Measurements from ENCODE around the gene TMEM119. TPM values are rescaled to one million over a fixed set of nuclear protein-coding genes. Genes with fewer than 3 reads are reported as not detected.

The TMEM119 gene
- total and polyA plus RNA-seq, 2 experiments from 2014 or later = 55.5 to 93.2 TPM

DNA sequence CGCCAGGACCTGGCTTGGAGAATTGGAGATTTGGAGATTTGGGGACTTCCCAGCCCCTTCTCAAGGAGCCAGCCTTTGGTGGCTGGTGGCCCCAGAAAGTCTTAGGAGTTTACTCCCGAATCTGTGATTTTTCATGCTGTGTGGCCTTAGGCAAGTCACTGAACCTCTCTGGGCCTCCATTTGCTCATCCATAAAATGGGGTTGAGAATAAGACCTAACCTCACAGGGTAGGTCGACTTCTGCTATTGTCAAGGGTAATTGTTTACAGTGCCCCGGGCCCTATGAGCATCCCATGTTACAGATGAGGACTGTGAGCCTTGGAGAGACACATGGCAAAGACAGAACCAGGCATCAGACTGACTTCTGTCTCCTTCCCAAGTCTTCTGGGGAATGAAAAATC is 16.2 kb upstream of the TMEM119 start:
- 87 to 92% methylated on average over 4 of the region's 4 CpGs for WGBS, 2 experiments (ENCODE audit: low coverage in 1 of 2, low lambda C conversion rate in 2 of 2, missing lambda C conversion rate in 2 of 2)
- Histone ChIP-seq H2AFZ (no peak overlapping the region), H4K20me1 (ENCODE audit: insufficient read depth) (no peaks in the 10 kb centered on the region), H3K9me2 (ENCODE audit: insufficient read depth) (no peaks in the 10 kb centered on the region), H3K4me1 (ENCODE audit: insufficient read depth) (peaks cover 38% of the 10 kb centered on the region), H3K27ac (no peak overlapping the region), H3K36me3 (ENCODE audit: low read depth) (no peaks in the 10 kb centered on the region), H3K27me3 (replicated peaks; ENCODE audit: insufficient read depth) (no peaks in the 10 kb centered on the region), H3K4me3 (no peak overlapping the region), H3K9ac (no peak overlapping the region), H3F3A (ENCODE audit: insufficient read depth) (peaks cover 33% of the 10 kb centered on the region), H3K9me3 (ENCODE audit: low read depth) (no peaks in the 10 kb centered on the region), H3K79me2 (ENCODE audit: insufficient read depth) (no peaks in the 10 kb centered on the region), H3K4me2 (ENCODE audit: unreplicated experiment) (no peak overlapping the region)
- TF ChIP-seq EZH2 (IDR thresholded peaks at IDR 0.05; ENCODE audit: insufficient read depth, poor library complexity, severe bottlenecking) = no peak
- no peak for TF ChIP-seq EZH2phosphoT487 (IDR thresholded peaks at IDR 0.05; ENCODE audit: insufficient read depth, low read depth)
- no peak for DNase-seq
- in situ Hi-C loops (cut with MboI) = no loop called here

DNA sequence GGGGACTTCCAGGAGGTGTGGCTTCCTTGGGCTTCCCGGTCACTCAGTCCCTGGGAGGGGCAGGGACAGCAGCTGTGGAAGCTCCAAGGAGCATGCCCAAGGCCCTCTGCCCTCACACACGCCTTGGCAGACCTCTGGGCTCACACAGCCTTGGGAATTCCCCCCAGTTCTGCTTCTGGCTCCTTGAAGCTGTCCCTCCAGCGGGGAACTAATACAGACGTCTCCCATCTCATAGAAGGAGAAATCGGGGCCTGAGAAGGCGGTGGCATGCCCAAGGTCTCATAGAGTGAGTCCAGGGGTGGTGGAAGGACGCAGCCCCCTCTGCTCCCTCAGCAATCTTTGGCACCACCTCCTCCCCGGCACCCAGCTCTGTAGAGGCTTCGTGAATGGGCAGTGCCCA is 15.7 kb upstream of the TMEM119 start:
- no peak for TF ChIP-seq EZH2 (IDR thresholded peaks at IDR 0.05; ENCODE audit: insufficient read depth, poor library complexity, severe bottlenecking)
- TF ChIP-seq EZH2phosphoT487 (IDR thresholded peaks at IDR 0.05; ENCODE audit: insufficient read depth, low read depth) = no peak
- DNase-seq = no peak
- H4K20me1 ChIP-seq (ENCODE audit: insufficient read depth) = no peaks in the 10 kb centered on the region
- WGBS, 2 experiments (ENCODE audit: low coverage in 1 of 2, low lambda C conversion rate in 2 of 2, missing lambda C conversion rate in 2 of 2) = 64 to 65% methylated on average over 9 of the region's 9 CpGs
- in situ Hi-C loops (cut with MboI) = no loop called here
- no peaks in the 10 kb centered on the region for H3K36me3 ChIP-seq (ENCODE audit: low read depth)
- H2AFZ ChIP-seq = no peak overlapping the region
- peaks cover 39% of the 10 kb centered on the region for H3K4me1 ChIP-seq (ENCODE audit: insufficient read depth)
- no peaks in the 10 kb centered on the region for H3K27me3 ChIP-seq (replicated peaks; ENCODE audit: insufficient read depth)
- H3K4me3 ChIP-seq = no peak overlapping the region
- H3K9me3 ChIP-seq (ENCODE audit: low read depth) = no peaks in the 10 kb centered on the region
- peaks cover 32% of the 10 kb centered on the region for H3F3A ChIP-seq (ENCODE audit: insufficient read depth)
- H3K9ac ChIP-seq = no peak overlapping the region
- H3K79me2 ChIP-seq (ENCODE audit: insufficient read depth) = no peaks in the 10 kb centered on the region
- H3K27ac ChIP-seq = no peak overlapping the region
- no peaks in the 10 kb centered on the region for H3K9me2 ChIP-seq (ENCODE audit: insufficient read depth)
- no peak overlapping the region for H3K4me2 ChIP-seq (ENCODE audit: unreplicated experiment)

GRCh38 chr12:108612788-108613282 is 15.0 kb upstream of the TMEM119 start:
- H4K20me1 ChIP-seq (ENCODE audit: insufficient read depth) = no peaks in the 10 kb centered on the region
- H3K4me1 ChIP-seq (ENCODE audit: insufficient read depth) = peaks cover 38% of the 10 kb centered on the region
- H3K4me2 ChIP-seq (ENCODE audit: unreplicated experiment) = no peak overlapping the region
- H3K27ac ChIP-seq = peak overlapping the region; percentile 78
- no peak overlapping the region for H3K4me3 ChIP-seq
- peaks cover 31% of the 10 kb centered on the region for H3F3A ChIP-seq (ENCODE audit: insufficient read depth)
- H3K36me3 ChIP-seq (ENCODE audit: low read depth) = no peaks in the 10 kb centered on the region
- WGBS, 2 experiments (ENCODE audit: low coverage in 1 of 2, low lambda C conversion rate in 2 of 2, missing lambda C conversion rate in 2 of 2) = 79 to 81% methylated on average over 8 of the region's 8 CpGs
- H3K9me2 ChIP-seq (ENCODE audit: insufficient read depth) = no peaks in the 10 kb centered on the region
- in situ Hi-C loops (cut with MboI) = no loop called here
- H2AFZ ChIP-seq = no peak overlapping the region
- H3K9me3 ChIP-seq (ENCODE audit: low read depth) = no peaks in the 10 kb centered on the region
- no peaks in the 10 kb centered on the region for H3K79me2 ChIP-seq (ENCODE audit: insufficient read depth)
- no peaks in the 10 kb centered on the region for H3K27me3 ChIP-seq (replicated peaks; ENCODE audit: insufficient read depth)
- no peak overlapping the region for H3K9ac ChIP-seq
- DNase-seq = no peak
- no peak for TF ChIP-seq EZH2phosphoT487 (IDR thresholded peaks at IDR 0.05; ENCODE audit: insufficient read depth, low read depth)
- TF ChIP-seq EZH2 (IDR thresholded peaks at IDR 0.05; ENCODE audit: insufficient read depth, poor library complexity, severe bottlenecking) = no peak

DNA sequence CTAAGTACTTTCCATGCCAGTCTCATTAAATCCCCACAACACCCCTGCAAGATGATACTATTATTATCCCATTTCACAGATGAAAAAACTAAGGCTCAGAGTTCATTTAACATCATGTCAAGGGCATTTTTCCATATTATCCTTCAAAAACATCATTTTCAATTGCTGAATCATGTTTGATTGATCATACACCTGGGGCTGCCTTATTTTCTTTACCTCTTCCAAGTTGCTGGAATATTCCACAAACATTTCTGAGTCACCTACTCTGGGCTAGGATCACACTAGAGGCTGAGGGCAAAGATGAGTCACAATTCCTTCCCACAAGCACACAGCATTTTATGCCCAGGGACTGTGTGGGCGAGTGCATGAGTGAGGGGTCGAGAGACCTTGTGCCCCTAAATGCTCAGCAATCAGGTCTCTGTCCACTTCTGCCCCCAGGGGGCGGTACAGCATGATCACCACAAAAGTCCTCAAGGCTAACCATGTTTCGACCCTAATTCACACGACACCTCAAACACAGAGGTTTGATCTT is 14.1 kb upstream of the TMEM119 start:
- peak overlapping the region; percentile 11; the same call in 1 of the 2 replicates for H2AFZ ChIP-seq
- H3K4me1 ChIP-seq (ENCODE audit: insufficient read depth) = peaks cover 32% of the 10 kb centered on the region
- peaks cover 27% of the 10 kb centered on the region for H3F3A ChIP-seq (ENCODE audit: insufficient read depth)
- in situ Hi-C loops (cut with MboI) = no loop called here
- no peaks in the 10 kb centered on the region for H3K9me2 ChIP-seq (ENCODE audit: insufficient read depth)
- peak; percentile 94 for DNase-seq
- peak overlapping the region; percentile 78 for H3K27ac ChIP-seq
- 48 to 55% methylated on average over 5 of the region's 5 CpGs for WGBS, 2 experiments (ENCODE audit: low coverage in 1 of 2, low lambda C conversion rate in 2 of 2, missing lambda C conversion rate in 2 of 2)
- TF ChIP-seq EZH2phosphoT487 (IDR thresholded peaks at IDR 0.05; ENCODE audit: insufficient read depth, low read depth) = no peak
- no peak for TF ChIP-seq EZH2 (IDR thresholded peaks at IDR 0.05; ENCODE audit: insufficient read depth, poor library complexity, severe bottlenecking)
- no peaks in the 10 kb centered on the region for H3K36me3 ChIP-seq (ENCODE audit: low read depth)
- H3K9me3 ChIP-seq (ENCODE audit: low read depth) = no peaks in the 10 kb centered on the region
- no peaks in the 10 kb centered on the region for H3K79me2 ChIP-seq (ENCODE audit: insufficient read depth)
- H3K4me2 ChIP-seq (ENCODE audit: unreplicated experiment) = peak overlapping the region; percentile 11
- H3K9ac ChIP-seq = peak overlapping the region; percentile 22; the same call in 1 of the 2 replicates
- no peak overlapping the region for H3K4me3 ChIP-seq
- no peaks in the 10 kb centered on the region for H4K20me1 ChIP-seq (ENCODE audit: insufficient read depth)
- H3K27me3 ChIP-seq (replicated peaks; ENCODE audit: insufficient read depth) = no peaks in the 10 kb centered on the region

Data from GM23248 (cell line).